ENCODE data around the gene DDX59.

DDX59 gene

DNA sequence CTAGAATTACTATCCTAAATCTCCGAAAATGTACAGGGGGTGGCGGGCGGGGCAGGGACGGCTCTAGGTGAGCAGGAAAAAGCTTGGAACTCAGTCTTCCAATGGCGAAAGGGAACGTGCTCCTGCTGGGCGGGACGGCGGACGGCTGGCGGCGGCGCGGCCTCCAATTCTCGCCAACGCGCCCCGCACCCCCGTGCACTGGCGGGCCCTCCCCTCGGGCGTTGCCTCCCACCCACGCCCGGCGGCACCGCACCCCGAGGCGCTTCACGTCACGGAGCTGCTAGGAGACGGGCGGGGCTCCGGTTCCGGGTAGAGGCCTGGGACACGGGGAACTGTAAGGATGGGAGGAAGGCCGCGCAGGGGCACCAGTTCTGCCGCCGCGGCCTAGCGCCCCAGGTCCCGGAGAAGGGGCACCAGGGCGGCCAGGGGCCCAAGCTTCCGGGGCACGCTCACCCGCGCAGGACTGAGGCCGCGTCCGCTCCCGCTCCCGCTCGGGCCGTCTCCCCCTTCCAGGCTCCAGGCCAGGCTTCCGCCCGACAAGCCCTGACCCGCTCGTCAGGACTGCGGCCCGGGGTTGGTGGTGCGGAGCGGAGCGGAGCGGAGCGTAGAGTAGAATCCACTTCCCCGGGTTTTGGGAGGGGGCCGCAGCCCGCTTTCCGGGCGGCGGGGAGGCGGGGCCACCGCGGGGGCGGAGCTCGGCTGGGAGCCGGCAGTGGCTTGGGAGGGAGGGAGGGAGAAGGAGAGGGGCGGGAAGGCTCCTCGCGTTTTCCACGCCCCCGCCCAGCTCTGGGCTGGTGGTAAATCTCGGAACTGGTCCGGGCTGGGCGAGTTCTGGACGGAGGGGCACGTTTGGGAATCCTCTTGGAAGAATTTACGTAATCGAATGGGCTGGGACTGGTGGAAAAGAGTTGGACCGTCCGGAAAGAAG, at the start of gene DDX59:
Gene DDX59, minus strand, starts transcription at position 594 of the 928 bp plus-strand sequence. CDS start 3,167 bp downstream, outside the sequence.
- TF ChIP-seq, protein P1, sequence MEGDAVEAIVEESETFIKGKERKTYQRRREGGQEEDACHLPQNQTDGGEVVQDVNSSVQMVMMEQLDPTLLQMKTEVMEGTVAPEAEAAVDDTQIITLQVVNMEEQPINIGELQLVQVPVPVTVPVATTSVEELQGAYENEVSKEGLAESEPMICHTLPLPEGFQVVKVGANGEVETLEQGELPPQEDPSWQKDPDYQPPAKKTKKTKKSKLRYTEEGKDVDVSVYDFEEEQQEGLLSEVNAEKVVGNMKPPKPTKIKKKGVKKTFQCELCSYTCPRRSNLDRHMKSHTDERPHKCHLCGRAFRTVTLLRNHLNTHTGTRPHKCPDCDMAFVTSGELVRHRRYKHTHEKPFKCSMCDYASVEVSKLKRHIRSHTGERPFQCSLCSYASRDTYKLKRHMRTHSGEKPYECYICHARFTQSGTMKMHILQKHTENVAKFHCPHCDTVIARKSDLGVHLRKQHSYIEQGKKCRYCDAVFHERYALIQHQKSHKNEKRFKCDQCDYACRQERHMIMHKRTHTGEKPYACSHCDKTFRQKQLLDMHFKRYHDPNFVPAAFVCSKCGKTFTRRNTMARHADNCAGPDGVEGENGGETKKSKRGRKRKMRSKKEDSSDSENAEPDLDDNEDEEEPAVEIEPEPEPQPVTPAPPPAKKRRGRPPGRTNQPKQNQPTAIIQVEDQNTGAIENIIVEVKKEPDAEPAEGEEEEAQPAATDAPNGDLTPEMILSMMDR (IDR thresholded peaks at IDR 0.05; ENCODE audit: borderline replicate concordance, extremely low read depth, low read length, poor library complexity, severe bottlenecking), result no peak
- no peak for TF ChIP-seq EZH2 (IDR thresholded peaks at IDR 0.05; ENCODE audit: borderline replicate concordance, low read depth, low read length, severe bottlenecking)
- H3K27me3 ChIP-seq (ENCODE audit: insufficient read depth, low read length, poor library complexity), result no peaks in the 10 kb centered on the region
- H3K9me3 ChIP-seq (ENCODE audit: insufficient read depth, low read length, severe bottlenecking), result no peaks in the 10 kb centered on the region
- H3K4me3 ChIP-seq (ENCODE audit: low read depth in 1 of 2, low read length in 2 of 2), result peak within 1 kb of the TSS; percentile 61 to 72
- peaks cover 45% of the 10 kb centered on the region for H3K79me2 ChIP-seq (ENCODE audit: insufficient read depth, low read length)
- H2AFZ ChIP-seq (ENCODE audit: low read depth, low read length), result peak within 1 kb of the TSS; percentile 97
- H3K36me3 ChIP-seq (ENCODE audit: insufficient read depth, low read length), result peaks cover 15% of the 10 kb centered on the region
- peak within 1 kb of the TSS; percentile 99 for H3K27ac ChIP-seq (ENCODE audit: low read length)
- H3K9ac ChIP-seq (ENCODE audit: low read depth, low read length), result peak within 1 kb of the TSS; percentile 99
- no peaks in the 10 kb centered on the region for H4K20me1 ChIP-seq (ENCODE audit: insufficient read depth, low read length)
- peaks cover 37% of the 10 kb centered on the region for H3K4me1 ChIP-seq (ENCODE audit: insufficient read depth, low read length)
- peak; percentile 83 for ATAC-seq (ENCODE audit: insufficient read depth, low read depth)
- H3K4me2 ChIP-seq (ENCODE audit: insufficient read depth, low read length), result peak within 1 kb of the TSS; percentile 68
- peak; percentile 94 for DNase-seq

DNA sequence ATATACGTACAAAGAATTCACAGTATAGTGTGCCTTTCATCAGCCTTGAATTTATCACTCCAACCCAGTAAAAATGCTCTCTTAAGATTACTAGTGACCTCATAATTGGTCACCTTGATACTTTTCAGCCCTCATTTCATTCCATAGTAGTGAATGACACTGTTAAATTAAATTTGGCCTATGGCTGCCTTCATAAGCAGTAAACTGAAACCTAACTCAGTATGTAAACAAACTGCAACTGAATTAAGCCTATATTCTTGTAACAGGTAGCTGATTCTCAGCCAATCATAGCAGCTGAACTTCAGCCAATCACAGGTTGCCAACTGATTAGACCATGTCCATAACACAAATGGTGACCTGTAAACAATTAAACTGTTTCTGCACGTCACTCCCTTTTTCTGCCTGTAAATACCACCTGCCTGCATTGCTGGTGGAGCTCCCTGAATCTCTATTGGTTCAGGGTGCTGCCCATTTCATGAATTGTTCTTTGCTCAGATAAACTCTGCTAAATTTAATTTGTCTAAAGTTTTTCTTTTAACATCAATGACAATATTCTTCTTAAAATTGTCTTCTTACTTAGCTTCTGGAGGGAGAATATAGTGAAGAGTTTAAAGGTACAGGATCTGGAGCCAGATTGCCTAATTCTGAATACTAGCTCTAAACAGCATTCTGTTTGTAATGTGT, 44.9 kb upstream of the DDX59 start:
- Histone ChIP-seq H3K27me3 (ENCODE audit: insufficient read depth, low read length, poor library complexity) (peaks cover 3% of the 10 kb centered on the region), H3K9me3 (ENCODE audit: insufficient read depth, low read length, severe bottlenecking) (no peaks in the 10 kb centered on the region), H3K27ac (ENCODE audit: low read length) (no peak overlapping the region), H3K4me3 (ENCODE audit: low read depth in 1 of 2, low read length in 2 of 2) (no peak overlapping the region), H3K36me3 (ENCODE audit: insufficient read depth, low read length) (no peaks in the 10 kb centered on the region), H3K4me2 (ENCODE audit: insufficient read depth, low read length) (no peak overlapping the region), H3K9ac (ENCODE audit: low read depth, low read length) (no peak overlapping the region), H3K4me1 (ENCODE audit: insufficient read depth, low read length) (no peaks in the 10 kb centered on the region), H4K20me1 (ENCODE audit: insufficient read depth, low read length) (no peaks in the 10 kb centered on the region), H3K79me2 (ENCODE audit: insufficient read depth, low read length) (no peaks in the 10 kb centered on the region), H2AFZ (ENCODE audit: low read depth, low read length) (no peak overlapping the region)
- ATAC-seq (ENCODE audit: insufficient read depth, low read depth), result no peak
- TF ChIP-seq, protein P1 (IDR thresholded peaks at IDR 0.05; ENCODE audit: borderline replicate concordance, extremely low read depth, low read length, poor library complexity, severe bottlenecking), result no peak
- no peak for TF ChIP-seq EZH2 (IDR thresholded peaks at IDR 0.05; ENCODE audit: borderline replicate concordance, low read depth, low read length, severe bottlenecking)
- DNase-seq, result no peak

DNA sequence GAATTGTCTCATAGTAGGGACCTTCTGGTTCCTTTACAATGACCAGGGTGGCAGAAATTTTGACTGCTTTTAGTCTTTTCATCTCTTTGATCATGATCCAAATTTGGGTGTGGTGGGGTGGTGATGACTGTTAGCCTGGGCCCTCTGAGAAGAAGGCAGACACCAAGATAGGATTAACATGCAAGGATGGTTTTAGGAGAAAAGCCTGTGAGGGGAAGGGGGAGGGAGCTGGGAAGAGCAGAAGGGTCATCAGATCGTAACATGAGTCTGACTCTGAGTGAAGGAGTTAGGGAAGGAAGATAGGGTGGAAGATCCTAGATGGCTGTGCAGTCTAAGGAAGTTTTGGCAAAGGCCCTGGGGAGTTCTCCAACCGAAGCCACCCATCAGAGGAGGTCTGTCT, 40.5 kb upstream of the DDX59 start:
- no peak for TF ChIP-seq EZH2 (IDR thresholded peaks at IDR 0.05; ENCODE audit: borderline replicate concordance, low read depth, low read length, severe bottlenecking)
- TF ChIP-seq, protein P1 (IDR thresholded peaks at IDR 0.05; ENCODE audit: borderline replicate concordance, extremely low read depth, low read length, poor library complexity, severe bottlenecking), result no peak
- H3K36me3 ChIP-seq (ENCODE audit: insufficient read depth, low read length), result no peaks in the 10 kb centered on the region

More for the DNA sequence above, 40.5 kb upstream of the DDX59 start:
- H3K9me3 ChIP-seq (ENCODE audit: insufficient read depth, low read length, severe bottlenecking), result no peaks in the 10 kb centered on the region
- H3K9ac ChIP-seq (ENCODE audit: low read depth, low read length), result no peak overlapping the region
- no peak overlapping the region for H3K27ac ChIP-seq (ENCODE audit: low read length)
- no peaks in the 10 kb centered on the region for H3K4me1 ChIP-seq (ENCODE audit: insufficient read depth, low read length)
- no peak overlapping the region for H2AFZ ChIP-seq (ENCODE audit: low read depth, low read length)
- peaks cover under 1% of the 10 kb centered on the region for H3K27me3 ChIP-seq (ENCODE audit: insufficient read depth, low read length, poor library complexity)
- H3K4me2 ChIP-seq (ENCODE audit: insufficient read depth, low read length), result no peak overlapping the region
- ATAC-seq (ENCODE audit: insufficient read depth, low read depth), result no peak
- H3K4me3 ChIP-seq (ENCODE audit: low read depth in 1 of 2, low read length in 2 of 2), result no peak overlapping the region
- no peak for DNase-seq
- H4K20me1 ChIP-seq (ENCODE audit: insufficient read depth, low read length), result no peaks in the 10 kb centered on the region
- no peaks in the 10 kb centered on the region for H3K79me2 ChIP-seq (ENCODE audit: insufficient read depth, low read length)

Data from DND-41 (cell line).